ENCODE data around the gene C10orf67. TPM values are rescaled to one million over a fixed set of nuclear protein-coding genes. Genes with fewer than 3 reads are reported as not detected.

Gene C10orf67
- total RNA-seq, 2 experiments from 2014 or later, result not detected

DNA sequence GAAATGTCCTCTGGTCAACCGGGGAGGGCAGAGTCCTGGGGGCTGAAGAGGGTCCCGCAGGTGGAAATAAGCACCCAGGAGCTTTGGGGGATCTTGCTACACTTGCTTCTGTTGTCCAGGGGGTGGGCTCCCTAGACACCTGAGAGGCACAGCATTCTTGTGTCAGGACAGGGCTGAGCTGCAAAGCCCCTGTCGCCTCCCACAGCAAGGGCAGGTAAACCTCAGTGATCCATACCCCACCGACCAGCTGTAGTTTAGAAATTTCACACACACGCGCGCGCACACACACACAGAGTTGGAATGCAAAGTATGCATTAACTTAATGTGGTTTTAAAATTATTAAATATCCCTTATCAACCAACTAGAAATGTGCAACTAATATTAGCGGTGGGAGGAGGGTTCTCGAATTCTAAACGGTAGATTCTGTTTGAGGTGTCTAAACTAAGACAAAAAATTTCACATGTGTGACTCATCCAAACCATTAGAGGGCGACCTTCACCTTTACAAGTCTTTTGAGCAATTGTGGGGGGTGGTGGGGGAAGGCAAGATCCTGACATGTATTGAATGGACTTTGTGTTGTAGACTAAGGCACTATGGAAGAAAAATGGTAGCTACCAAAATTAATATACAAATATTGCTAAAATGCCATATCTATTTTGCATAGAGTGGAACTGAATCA lies 186.8 kb downstream of the C10orf67 start:
- no peak for TF ChIP-seq EZH2phosphoT487 (IDR thresholded peaks at IDR 0.05; ENCODE audit: borderline replicate concordance, low read depth, low read length)
- TF ChIP-seq, protein P1, sequence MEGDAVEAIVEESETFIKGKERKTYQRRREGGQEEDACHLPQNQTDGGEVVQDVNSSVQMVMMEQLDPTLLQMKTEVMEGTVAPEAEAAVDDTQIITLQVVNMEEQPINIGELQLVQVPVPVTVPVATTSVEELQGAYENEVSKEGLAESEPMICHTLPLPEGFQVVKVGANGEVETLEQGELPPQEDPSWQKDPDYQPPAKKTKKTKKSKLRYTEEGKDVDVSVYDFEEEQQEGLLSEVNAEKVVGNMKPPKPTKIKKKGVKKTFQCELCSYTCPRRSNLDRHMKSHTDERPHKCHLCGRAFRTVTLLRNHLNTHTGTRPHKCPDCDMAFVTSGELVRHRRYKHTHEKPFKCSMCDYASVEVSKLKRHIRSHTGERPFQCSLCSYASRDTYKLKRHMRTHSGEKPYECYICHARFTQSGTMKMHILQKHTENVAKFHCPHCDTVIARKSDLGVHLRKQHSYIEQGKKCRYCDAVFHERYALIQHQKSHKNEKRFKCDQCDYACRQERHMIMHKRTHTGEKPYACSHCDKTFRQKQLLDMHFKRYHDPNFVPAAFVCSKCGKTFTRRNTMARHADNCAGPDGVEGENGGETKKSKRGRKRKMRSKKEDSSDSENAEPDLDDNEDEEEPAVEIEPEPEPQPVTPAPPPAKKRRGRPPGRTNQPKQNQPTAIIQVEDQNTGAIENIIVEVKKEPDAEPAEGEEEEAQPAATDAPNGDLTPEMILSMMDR (conservative IDR thresholded peaks at IDR 0.05; ENCODE audit: low read length), result no peak
- DNase-seq (ENCODE audit: low spot score), result peak; percentile 64
- BruUV-seq (replicated peaks), result no TSS peak
- no peaks in the 10 kb centered on the region for H3K36me3 ChIP-seq (ENCODE audit: insufficient read depth, low read length)
- H2AFZ ChIP-seq (ENCODE audit: low read length), result peak overlapping the region; percentile 50; the same call in 1 of the 2 replicates
- peak overlapping the region; percentile 60 for H3K4me2 ChIP-seq (ENCODE audit: low read length)
- CTCF ChIA-PET (ENCODE audit: unreplicated experiment), result no interaction called here
- no peaks in the 10 kb centered on the region for H4K20me1 ChIP-seq (ENCODE audit: insufficient read depth, low read length)
- no peak overlapping the region for H3K4me3 ChIP-seq (ENCODE audit: low read depth, low read length, poor library complexity, severe bottlenecking)
- no peaks in the 10 kb centered on the region for H3K4me1 ChIP-seq (ENCODE audit: insufficient read depth, low read length, poor library complexity, severe bottlenecking)
- H3K9me3 ChIP-seq (ENCODE audit: low read length), result no peaks in the 10 kb centered on the region
- intact Hi-C loops (cut with micrococcal nuclease; ENCODE audit: unreplicated experiment), result loop anchor here (1.0 to 5.0 kb wide), 4 partner anchors 135 to 1039 kb away; no protein-coding TSS in a partner anchor
- POLR2A ChIA-PET, result no interaction called here
- no peaks in the 10 kb centered on the region for H3K9me2 ChIP-seq (ENCODE audit: insufficient read depth, low read length)
- H3K27ac ChIP-seq (ENCODE audit: low read depth, low read length, poor library complexity, severe bottlenecking), result no peak overlapping the region
- H3K79me2 ChIP-seq (ENCODE audit: insufficient read depth, low read depth, low read length), result no peaks in the 10 kb centered on the region

DNA sequence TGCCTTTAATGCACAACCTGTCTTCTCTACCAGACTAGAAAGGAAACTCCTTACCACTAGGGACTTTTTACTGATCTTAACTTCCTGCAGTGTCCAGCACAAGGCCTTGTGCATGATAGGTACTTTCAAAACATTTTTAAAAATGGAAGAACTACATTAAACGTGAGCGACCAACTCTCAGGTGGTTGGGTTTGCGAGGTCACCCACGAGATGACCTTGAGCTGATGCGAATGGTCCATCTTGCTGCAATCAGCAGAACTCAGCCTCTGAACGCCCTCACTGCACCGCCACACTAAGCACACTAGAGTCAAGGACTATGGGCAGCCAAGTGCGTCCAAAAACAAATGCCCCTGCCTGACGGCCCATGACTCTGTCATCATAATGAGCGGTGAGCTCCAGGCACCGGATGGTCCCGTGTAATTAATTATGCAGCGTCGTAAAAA lies 187.3 kb downstream of the C10orf67 start:
- H4K20me1 ChIP-seq (ENCODE audit: insufficient read depth, low read length), result no peaks in the 10 kb centered on the region
- DNase-seq (ENCODE audit: low spot score), result no peak
- H3K36me3 ChIP-seq (ENCODE audit: insufficient read depth, low read length), result no peaks in the 10 kb centered on the region
- H3K27ac ChIP-seq (ENCODE audit: low read depth, low read length, poor library complexity, severe bottlenecking), result no peak overlapping the region
- no peak overlapping the region for H3K4me2 ChIP-seq (ENCODE audit: low read length)
- no peaks in the 10 kb centered on the region for H3K9me2 ChIP-seq (ENCODE audit: insufficient read depth, low read length)
- BruUV-seq (replicated peaks), result no TSS peak
- POLR2A ChIA-PET, result no interaction called here
- CTCF ChIA-PET (ENCODE audit: unreplicated experiment), result no interaction called here
- TF ChIP-seq, protein P1 (conservative IDR thresholded peaks at IDR 0.05; ENCODE audit: low read length), result no peak
- no peak for TF ChIP-seq EZH2phosphoT487 (IDR thresholded peaks at IDR 0.05; ENCODE audit: borderline replicate concordance, low read depth, low read length)
- H2AFZ ChIP-seq (ENCODE audit: low read length), result no peak overlapping the region
- H3K79me2 ChIP-seq (ENCODE audit: insufficient read depth, low read depth, low read length), result no peaks in the 10 kb centered on the region
- no peak overlapping the region for H3K4me3 ChIP-seq (ENCODE audit: low read depth, low read length, poor library complexity, severe bottlenecking)
- H3K4me1 ChIP-seq (ENCODE audit: insufficient read depth, low read length, poor library complexity, severe bottlenecking), result no peaks in the 10 kb centered on the region
- intact Hi-C loops (cut with micrococcal nuclease; ENCODE audit: unreplicated experiment), result loop anchor here (5.0 kb wide), 1 partner anchor 370 kb away; no protein-coding TSS in a partner anchor
- H3K9me3 ChIP-seq (ENCODE audit: low read length), result no peaks in the 10 kb centered on the region

DNA sequence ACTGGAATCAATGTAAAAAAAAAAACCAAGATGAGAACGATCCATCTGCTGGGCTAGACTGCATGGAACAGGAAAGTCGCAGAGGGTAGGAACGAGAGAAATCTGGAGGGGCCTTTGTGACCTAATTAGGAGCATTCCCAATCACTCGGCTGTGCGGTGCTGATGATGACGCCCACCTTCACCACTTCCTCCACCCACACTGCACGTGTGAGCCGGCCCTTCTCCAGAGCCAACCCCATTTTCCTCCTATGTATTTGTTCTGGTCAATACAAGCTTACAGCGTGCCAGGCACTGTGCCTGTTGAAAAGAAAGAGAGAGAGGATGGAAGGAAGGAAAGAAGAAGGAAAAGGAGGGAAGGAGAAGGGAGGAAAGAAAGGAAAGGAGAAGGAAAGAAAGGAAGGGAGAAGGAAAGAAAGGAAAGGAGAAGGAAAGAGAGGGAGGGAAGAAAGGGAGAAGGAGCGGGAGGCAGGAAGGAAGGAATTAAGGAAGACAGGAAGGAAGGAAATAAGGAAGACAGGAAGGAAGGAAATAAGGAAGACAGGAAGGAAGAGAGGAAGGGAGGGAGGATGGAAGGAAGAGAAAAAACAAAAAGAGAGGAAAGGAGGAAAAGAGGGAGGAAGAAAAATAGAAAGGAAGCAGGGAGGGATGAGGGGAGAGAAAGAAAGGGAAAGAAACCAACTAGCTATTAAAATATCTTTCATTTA lies 188.0 kb downstream of the C10orf67 start:
- Histone ChIP-seq H3K4me1 (ENCODE audit: insufficient read depth, low read length, poor library complexity, severe bottlenecking) (no peaks in the 10 kb centered on the region), H3K27ac (ENCODE audit: low read depth, low read length, poor library complexity, severe bottlenecking) (no peak overlapping the region), H4K20me1 (ENCODE audit: insufficient read depth, low read length) (no peaks in the 10 kb centered on the region), H3K36me3 (ENCODE audit: insufficient read depth, low read length) (no peaks in the 10 kb centered on the region), H3K9me2 (ENCODE audit: insufficient read depth, low read length) (no peaks in the 10 kb centered on the region), H3K4me3 (ENCODE audit: low read depth, low read length, poor library complexity, severe bottlenecking) (no peak overlapping the region), H3K4me2 (ENCODE audit: low read length) (no peak overlapping the region), H2AFZ (ENCODE audit: low read length) (no peak overlapping the region), H3K9me3 (ENCODE audit: low read length) (no peaks in the 10 kb centered on the region), H3K79me2 (ENCODE audit: insufficient read depth, low read depth, low read length) (no peaks in the 10 kb centered on the region)
- TF ChIP-seq, protein P1 (conservative IDR thresholded peaks at IDR 0.05; ENCODE audit: low read length), result no peak
- no peak for TF ChIP-seq EZH2phosphoT487 (IDR thresholded peaks at IDR 0.05; ENCODE audit: borderline replicate concordance, low read depth, low read length)
- no peak for DNase-seq (ENCODE audit: low spot score)
- intact Hi-C loops (cut with micrococcal nuclease; ENCODE audit: unreplicated experiment), result loop anchor here (5.0 kb wide), 1 partner anchor 371 kb away; no protein-coding TSS in a partner anchor
- CTCF ChIA-PET (ENCODE audit: unreplicated experiment), result no interaction called here
- no TSS peak for BruUV-seq (replicated peaks)
- POLR2A ChIA-PET, result no interaction called here

All from OCI-LY7 (cell line).